ENCODE measurements around the gene TTPAL.

TTPAL gene

GRCh38 chr20:44439318-44439717 is 36.4 kb upstream of the TTPAL start:
- no peak for DNase-seq (ENCODE audit: low read depth)
- H3K4me3 ChIP-seq (ENCODE audit: low read depth, low read length) = no peak overlapping the region
- no peak for TF ChIP-seq CTCF (IDR thresholded peaks at IDR 0.05; ENCODE audit: low read depth, low read length, missing control alignments)
- in situ Hi-C loops (cut with HindIII; ENCODE audit: low sequenced_read_pairs) = no loop called here

GRCh38 chr20:44442298-44443070 is 33.2 kb upstream of the TTPAL start:
- TF ChIP-seq CTCF (IDR thresholded peaks at IDR 0.05; ENCODE audit: low read depth, low read length, missing control alignments) = no peak
- in situ Hi-C loops (cut with HindIII; ENCODE audit: low sequenced_read_pairs) = no loop called here
- no peak for DNase-seq (ENCODE audit: low read depth)
- H3K4me3 ChIP-seq (ENCODE audit: low read depth, low read length) = no peak overlapping the region

GRCh38 chr20:44445742-44446710 is 29.6 kb upstream of the TTPAL start:
- no peak for DNase-seq (ENCODE audit: low read depth)
- TF ChIP-seq CTCF (IDR thresholded peaks at IDR 0.05; ENCODE audit: low read depth, low read length, missing control alignments) = no peak
- in situ Hi-C loops (cut with HindIII; ENCODE audit: low sequenced_read_pairs) = no loop called here
- H3K4me3 ChIP-seq (ENCODE audit: low read depth, low read length) = no peak overlapping the region

- in situ Hi-C loops (cut with HindIII; ENCODE audit: low sequenced_read_pairs) = no loop called here
- DNase-seq (ENCODE audit: low read depth) = no peak
- no peak overlapping the region for H3K4me3 ChIP-seq (ENCODE audit: low read depth, low read length)
- TF ChIP-seq CTCF (IDR thresholded peaks at IDR 0.05; ENCODE audit: low read depth, low read length, missing control alignments) = no peak
Observed at GRCh38 chr20:44447827-44448419, 27.8 kb upstream of the TTPAL start.

GRCh38 chr20:44448753-44449546 is 26.7 kb upstream of the TTPAL start:
- in situ Hi-C loops (cut with HindIII; ENCODE audit: low sequenced_read_pairs) = no loop called here
- no peak for TF ChIP-seq CTCF (IDR thresholded peaks at IDR 0.05; ENCODE audit: low read depth, low read length, missing control alignments)
- H3K4me3 ChIP-seq (ENCODE audit: low read depth, low read length) = no peak overlapping the region
- DNase-seq (ENCODE audit: low read depth) = no peak

GRCh38 chr20:44449864-44450263 is 25.8 kb upstream of the TTPAL start:
- no peak overlapping the region for H3K4me3 ChIP-seq (ENCODE audit: low read depth, low read length)
- no peak for TF ChIP-seq CTCF (IDR thresholded peaks at IDR 0.05; ENCODE audit: low read depth, low read length, missing control alignments)
- DNase-seq (ENCODE audit: low read depth) = no peak
- in situ Hi-C loops (cut with HindIII; ENCODE audit: low sequenced_read_pairs) = no loop called here
